Activated T-cell treated with anti-CD3 and anti-CD28 coated beads, Interleukin-2, amount 50 U/mL, for 24 hours (primary cell): ENCODE measurements around the gene ITGAL.

Experiments used
- DNase-seq: peaks from one replicate; pipeline ENCODE4 v3.0.0-alpha.2; 2020
- H3K27ac Mint-ChIP-seq: 2 replicates; pipeline ENCODE4 v1.8.0; 2020; ENCODE audit warnings: mild to moderate bottlenecking, mixed read lengths
- H3K27me3 Mint-ChIP-seq: 2 replicates; pipeline ENCODE4 v1.8.0; 2020; ENCODE audit warnings: mixed read lengths
- H3K36me3 Mint-ChIP-seq: 2 replicates; pipeline ENCODE4 v1.8.0; 2020; ENCODE audit warnings: low read depth, mixed read lengths
- H3K4me1 Mint-ChIP-seq: 2 replicates; pipeline ENCODE4 v1.8.0; 2020; ENCODE audit warnings: low read depth, mixed read lengths
- H3K4me3 Mint-ChIP-seq: 2 replicates; pipeline ENCODE4 v1.8.0; 2020; ENCODE audit warnings: mild to moderate bottlenecking, moderate library complexity, mixed read lengths
- H3K9me3 Mint-ChIP-seq: 2 replicates; pipeline ENCODE4 v1.8.0; 2020; ENCODE audit warnings: mixed read lengths

ITGAL gene

GRCh38 chr16:30472328-30472942 lies at the start of gene ITGAL:
Gene ITGAL, plus strand, starts transcription at chr16:30472742. Its CDS starts 96 bp downstream, at chr16:30472838.
- Mint-ChIP-seq H3K4me3 (peak within 1 kb of the TSS; percentile 94), H3K4me1 (peaks cover 68% of the 10 kb centered on the region), H3K36me3 (peaks cover 48% of the 10 kb centered on the region), H3K27ac (peak within 1 kb of the TSS; percentile 97), H3K27me3 (no peaks in the 10 kb centered on the region), H3K9me3 (no peaks in the 10 kb centered on the region)
- peak; percentile 86 for DNase-seq

DNA sequence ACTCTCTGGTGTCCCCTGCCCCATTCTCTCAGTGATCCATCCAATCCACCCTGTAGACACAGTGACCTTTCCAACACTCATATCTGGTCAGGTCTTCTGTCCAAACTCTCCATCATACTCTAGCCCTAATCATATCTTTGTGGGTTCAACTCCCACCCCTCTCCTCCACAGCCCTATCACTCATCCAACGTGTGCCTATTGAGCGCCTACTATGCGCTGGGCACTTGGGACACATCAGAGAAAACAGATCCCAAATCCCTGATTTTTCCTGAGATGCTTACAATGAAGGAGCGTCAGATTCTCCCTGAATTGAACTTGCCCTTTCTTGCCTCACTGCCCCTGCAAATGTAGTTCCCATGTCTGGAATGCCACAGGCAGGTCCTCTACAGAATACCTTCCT lies 44.5 kb upstream of the ITGAL start:
- Mint-ChIP-seq H3K4me3 (no peak overlapping the region), H3K27me3 (no peaks in the 10 kb centered on the region), H3K27ac (no peak overlapping the region)

GRCh38 chr16:30429418-30429677 lies 43.2 kb upstream of the ITGAL start:
- Mint-ChIP-seq H3K4me1 (peaks cover 35% of the 10 kb centered on the region), H3K27ac (no peak overlapping the region), H3K27me3 (no peaks in the 10 kb centered on the region), H3K9me3 (no peaks in the 10 kb centered on the region), H3K36me3 (peaks cover 22% of the 10 kb centered on the region), H3K4me3 (no peak overlapping the region)
- DNase-seq = no peak

More for the DNA sequence above, 44.5 kb upstream of the ITGAL start:
- Mint-ChIP-seq H3K4me1 (peaks cover 27% of the 10 kb centered on the region), H3K36me3 (peaks cover 34% of the 10 kb centered on the region), H3K9me3 (no peaks in the 10 kb centered on the region)
- DNase-seq = no peak

- no peak within 1 kb of the TSS for H3K27ac Mint-ChIP-seq
Observed at GRCh38 chr16:30429678-30430427, 42.7 kb upstream of the ITGAL start, which contains the start of gene DCTPP1. Gene DCTPP1, minus strand, starts transcription at chr16:30430030. Its CDS starts 50 bp downstream, at chr16:30429980.

DNA sequence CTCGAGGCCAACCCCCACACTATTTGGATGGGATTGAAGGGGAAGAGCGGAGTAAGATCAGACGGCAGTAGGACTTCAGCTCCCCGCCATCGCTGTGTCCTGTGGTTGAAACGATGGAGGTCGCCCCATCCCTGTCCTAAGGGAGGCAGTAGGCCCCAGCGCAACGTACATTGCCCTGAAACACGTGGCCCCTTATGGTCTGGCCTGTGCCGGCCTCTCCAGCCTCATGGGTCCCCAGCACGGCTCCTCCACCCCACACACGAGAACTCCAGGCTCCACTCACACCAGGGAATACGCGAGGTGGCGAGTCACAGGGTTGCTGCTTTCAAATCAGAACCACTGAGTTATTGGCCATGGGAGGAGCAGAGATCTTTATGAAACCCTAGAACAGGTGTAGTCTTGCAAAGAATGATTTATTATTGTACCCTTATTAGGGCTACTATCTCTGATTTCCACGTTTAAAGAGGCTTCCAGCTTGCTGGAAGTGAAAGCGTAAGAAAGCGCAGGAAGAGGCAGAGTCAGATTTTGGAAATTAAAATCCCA lies 42.0 kb upstream of the ITGAL start:
- Mint-ChIP-seq H3K9me3 (no peaks in the 10 kb centered on the region), H3K4me3 (no peak overlapping the region), H3K36me3 (peaks cover 11% of the 10 kb centered on the region), H3K27ac (no peak overlapping the region), H3K27me3 (no peaks in the 10 kb centered on the region), H3K4me1 (peaks cover 43% of the 10 kb centered on the region)
- DNase-seq = no peak

More at GRCh38 chr16:30429678-30430427, 42.7 kb upstream of the ITGAL start, which contains the start of gene DCTPP1:
- Mint-ChIP-seq H3K27me3 (no peaks in the 10 kb centered on the region), H3K9me3 (no peaks in the 10 kb centered on the region), H3K4me1 (peaks cover 40% of the 10 kb centered on the region), H3K36me3 (peaks cover 17% of the 10 kb centered on the region), H3K4me3 (no peak within 1 kb of the TSS)
- DNase-seq = peak; percentile 94

- Mint-ChIP-seq H3K27me3 (no peaks in the 10 kb centered on the region), H3K4me1 (peaks cover 25% of the 10 kb centered on the region), H3K9me3 (no peaks in the 10 kb centered on the region), H3K4me3 (peak overlapping the region; percentile 13), H3K36me3 (no peaks in the 10 kb centered on the region), H3K27ac (peak overlapping the region; percentile 84)
- peak; percentile 67 for DNase-seq
Observed at GRCh38 chr16:30434852-30435251, 37.7 kb upstream of the ITGAL start.

- H3K4me3 Mint-ChIP-seq = no peak overlapping the region
- no peak for DNase-seq
- no peak overlapping the region for H3K27ac Mint-ChIP-seq
- no peaks in the 10 kb centered on the region for H3K27me3 Mint-ChIP-seq
- no peaks in the 10 kb centered on the region for H3K9me3 Mint-ChIP-seq
- peaks cover 5% of the 10 kb centered on the region for H3K36me3 Mint-ChIP-seq
- H3K4me1 Mint-ChIP-seq = peaks cover 26% of the 10 kb centered on the region
Observed at GRCh38 chr16:30437511-30438046, 35.0 kb upstream of the ITGAL start.

GRCh38 chr16:30438835-30439234 lies 33.7 kb upstream of the ITGAL start:
- Mint-ChIP-seq H3K4me3 (no peak overlapping the region), H3K4me1 (peaks cover 32% of the 10 kb centered on the region), H3K36me3 (peaks cover 14% of the 10 kb centered on the region), H3K9me3 (no peaks in the 10 kb centered on the region), H3K27ac (no peak overlapping the region), H3K27me3 (no peaks in the 10 kb centered on the region)
- no peak for DNase-seq

GRCh38 chr16:30439720-30440348 lies 32.7 kb upstream of the ITGAL start:
- Mint-ChIP-seq H3K4me3 (no peak overlapping the region), H3K9me3 (no peaks in the 10 kb centered on the region), H3K27ac (no peak overlapping the region), H3K27me3 (no peaks in the 10 kb centered on the region), H3K36me3 (peaks cover 24% of the 10 kb centered on the region), H3K4me1 (peaks cover 32% of the 10 kb centered on the region)
- DNase-seq = no peak

GRCh38 chr16:30443631-30444030 lies 28.9 kb upstream of the ITGAL start:
- peak overlapping the region; percentile 90 for H3K4me3 Mint-ChIP-seq
- peak overlapping the region; percentile 72 for H3K27ac Mint-ChIP-seq
- peaks cover 32% of the 10 kb centered on the region for H3K4me1 Mint-ChIP-seq
- peaks cover 2% of the 10 kb centered on the region for H3K9me3 Mint-ChIP-seq
- no peaks in the 10 kb centered on the region for H3K27me3 Mint-ChIP-seq
- DNase-seq = no peak
- peaks cover 33% of the 10 kb centered on the region for H3K36me3 Mint-ChIP-seq

DNA sequence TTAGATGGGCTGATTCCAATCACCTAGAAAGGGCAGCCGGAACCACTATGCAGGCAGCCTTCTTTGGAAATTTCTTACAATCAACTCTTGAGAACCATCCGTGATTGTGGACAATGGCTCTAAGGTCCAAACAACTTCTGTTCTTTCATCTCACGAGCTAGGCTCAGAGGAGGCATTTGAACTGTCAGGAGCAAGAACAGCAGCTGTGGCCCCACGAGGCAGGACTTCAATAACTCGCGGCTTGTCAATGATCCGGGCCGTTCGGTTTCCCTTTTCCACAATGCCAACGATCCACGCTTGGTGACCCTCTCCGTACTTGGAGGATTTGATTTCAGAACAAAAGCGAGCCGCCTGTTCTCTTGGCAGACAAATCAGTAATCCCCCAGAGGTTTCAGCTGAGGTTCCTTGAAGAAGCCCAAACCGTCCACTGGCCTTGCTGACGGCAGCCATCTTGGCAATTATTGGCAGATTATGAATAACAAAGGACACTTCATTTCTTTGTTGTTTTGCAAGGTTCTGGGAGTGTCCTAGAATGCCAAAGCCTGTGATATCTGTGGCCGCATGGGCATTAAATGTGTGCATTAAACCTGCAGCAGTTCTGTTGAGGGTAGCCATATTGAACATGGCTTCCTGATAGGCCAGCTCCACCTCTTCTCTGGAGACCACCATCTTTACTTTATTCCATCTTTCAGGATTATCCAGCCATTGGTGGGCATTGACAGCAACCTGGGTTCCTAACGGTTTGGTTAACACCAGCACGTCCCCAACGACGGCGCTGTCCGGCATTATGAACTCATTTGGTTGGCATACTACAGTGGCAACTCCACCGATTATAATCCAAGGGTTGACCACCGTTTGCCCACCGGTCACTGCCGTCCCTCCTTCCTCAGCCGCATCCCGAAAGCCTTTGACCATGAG lies 28.1 kb upstream of the ITGAL start:
- H3K9me3 Mint-ChIP-seq = peaks cover 2% of the 10 kb centered on the region
- DNase-seq = no peak
- peaks cover 33% of the 10 kb centered on the region for H3K36me3 Mint-ChIP-seq
- peak overlapping the region; percentile 90 for H3K27ac Mint-ChIP-seq
- peak overlapping the region; percentile 90 for H3K4me3 Mint-ChIP-seq
- H3K27me3 Mint-ChIP-seq = no peaks in the 10 kb centered on the region
- H3K4me1 Mint-ChIP-seq = peaks cover 33% of the 10 kb centered on the region

DNA sequence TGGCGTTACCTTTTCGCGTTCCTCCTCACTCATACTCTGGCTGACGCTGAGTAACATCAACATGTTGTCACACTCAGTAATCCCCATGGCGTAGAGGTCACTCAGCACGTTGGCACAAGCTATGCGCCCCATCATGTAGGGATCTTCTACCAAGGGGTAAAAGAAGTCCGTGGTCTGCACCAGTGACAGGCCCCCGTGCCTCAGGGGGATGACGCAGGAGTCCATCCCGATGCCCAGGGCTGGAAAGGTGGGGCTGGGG lies 27.5 kb upstream of the ITGAL start:
- Mint-ChIP-seq H3K36me3 (peaks cover 33% of the 10 kb centered on the region), H3K27me3 (no peaks in the 10 kb centered on the region), H3K27ac (peak overlapping the region; percentile 90), H3K4me3 (peak overlapping the region; percentile 90), H3K4me1 (peaks cover 36% of the 10 kb centered on the region), H3K9me3 (peaks cover 2% of the 10 kb centered on the region)
- no peak for DNase-seq

GRCh38 chr16:30445408-30446202 lies 26.9 kb upstream of the ITGAL start, which contains the start of gene SEPHS2:
Gene SEPHS2, minus strand, starts transcription at chr16:30445874. Its CDS starts 147 bp downstream, at chr16:30445727.
- H3K27ac Mint-ChIP-seq = peak within 1 kb of the TSS; percentile 95
- peak within 1 kb of the TSS; percentile 90 for H3K4me3 Mint-ChIP-seq
- H3K4me1 Mint-ChIP-seq = peaks cover 41% of the 10 kb centered on the region
- H3K9me3 Mint-ChIP-seq = peaks cover 2% of the 10 kb centered on the region
- peak; percentile 98 for DNase-seq
- H3K27me3 Mint-ChIP-seq = no peaks in the 10 kb centered on the region
- H3K36me3 Mint-ChIP-seq = peaks cover 33% of the 10 kb centered on the region
